NCI-H446 (cell line): ENCODE data around the gene TPO.
"Not testable (repeated sequence)": the region's sequence is repeated elsewhere in the genome, so short reads cannot be mapped to it uniquely, and the experiment has no call there.

Experiments
- DNase-seq, 2 experiments: peaks; one replicate each; lab custom pipeline; 2025; lab: John Stamatoyannopoulos, UW

The TPO gene

GRCh38 chr2:1502891-1503304 lies 89.6 kb downstream of the TPO start:
- DNase-seq: no peak

- DNase-seq: no peak
These were observed 90.4 kb downstream of the TPO start for GRCh38 chr2:1503471-1504310.

GRCh38 chr2:1504311-1504750 lies 91.1 kb downstream of the TPO start:
- DNase-seq: no peak

- no peak for DNase-seq
These were observed 91.8 kb downstream of the TPO start for GRCh38 chr2:1505031-1505441.

GRCh38 chr2:1509271-1510065 lies 96.2 kb downstream of the TPO start:
- DNase-seq: no peak

- DNase-seq: no peak
These were observed 96.9 kb downstream of the TPO start for GRCh38 chr2:1510176-1510575.

- DNase-seq: no peak
These were observed 98.2 kb downstream of the TPO start for GRCh38 chr2:1511455-1511854.

GRCh38 chr2:1512321-1513289 lies 99.3 kb downstream of the TPO start:
- DNase-seq: no peak

GRCh38 chr2:1514391-1515072 lies 101.3 kb downstream of the TPO start:
- no peak for DNase-seq

GRCh38 chr2:1515073-1515430 lies 101.8 kb downstream of the TPO start:
- DNase-seq: no peak

GRCh38 chr2:1515986-1516797 lies 102.9 kb downstream of the TPO start:
- DNase-seq: no peak

- no peak for DNase-seq
These were observed 103.5 kb downstream of the TPO start for GRCh38 chr2:1516798-1517060.

GRCh38 chr2:1517291-1517690 lies 104.0 kb downstream of the TPO start:
- DNase-seq: not testable (repeated sequence)

- no peak for DNase-seq
These were observed 104.5 kb downstream of the TPO start for GRCh38 chr2:1517786-1518185.

- DNase-seq: no peak
These were observed 105.1 kb downstream of the TPO start for GRCh38 chr2:1518331-1518803.

- no peak for DNase-seq
These were observed 105.7 kb downstream of the TPO start for GRCh38 chr2:1518867-1519530.

GRCh38 chr2:1521191-1521877 lies 108.1 kb downstream of the TPO start:
- DNase-seq: no peak

- no peak for DNase-seq
These were observed 108.9 kb downstream of the TPO start for GRCh38 chr2:1521878-1522830.
